Urinary bladder (tissue), 4 donors: ENCODE measurements around the gene PPP4C. TPM values are rescaled to one million over a fixed set of nuclear protein-coding genes. Genes with fewer than 3 reads are reported as not detected.

Experiments used
- DNase-seq: peaks from one replicate; pipeline ENCODE4 v3.0.0-alpha.2; 2015; ENCODE audit errors: extremely low spot score
- H3K27ac ChIP-seq: one replicate; pipeline ENCODE4 v1.5.1; 2013; ENCODE audit warnings: low read depth, mild to moderate bottlenecking, moderate library complexity
- H3K36me3 ChIP-seq: one replicate; pipeline ENCODE4 v1.6.1; 2013; ENCODE audit warnings: mild to moderate bottlenecking, moderate library complexity; ENCODE audit not compliant: insufficient read depth
- H3K4me1 ChIP-seq: one replicate; pipeline ENCODE4 v1.6.1; 2013; ENCODE audit warnings: mild to moderate bottlenecking, moderate library complexity; ENCODE audit not compliant: insufficient read depth
- H3K4me3 ChIP-seq: one replicate; pipeline ENCODE4 v1.5.1; 2013; ENCODE audit warnings: low read depth, low read length
- WGBS: extraction: QIAGEN DNeasy Blood & Tissue Kit; methylation state at CpG from one replicate; pipeline ENCODE4 v1.1.7; 2013; 5-methylcytosine and 5-hydroxymethylcytosine counted together
- polyA plus RNA-seq: library from polyadenylated mRNA; stranded (reverse); fragments of 200-250 nt; gene quantifications from one replicate; pipeline ENCODE4 v1.2.3, GENCODE V29; 2013
- total RNA-seq: library from RNA; depleted of rRNA; stranded (reverse); fragments of >200 nt; gene quantifications from one replicate; pipeline ENCODE4 v1.2.3, GENCODE V29; 2014
- donor health status: healthy with polysubstance abuse.
- donor health status: healthy.

Gene PPP4C
- total and polyA plus RNA-seq, 2 donors = 56.2 to 93.8 TPM

DNA sequence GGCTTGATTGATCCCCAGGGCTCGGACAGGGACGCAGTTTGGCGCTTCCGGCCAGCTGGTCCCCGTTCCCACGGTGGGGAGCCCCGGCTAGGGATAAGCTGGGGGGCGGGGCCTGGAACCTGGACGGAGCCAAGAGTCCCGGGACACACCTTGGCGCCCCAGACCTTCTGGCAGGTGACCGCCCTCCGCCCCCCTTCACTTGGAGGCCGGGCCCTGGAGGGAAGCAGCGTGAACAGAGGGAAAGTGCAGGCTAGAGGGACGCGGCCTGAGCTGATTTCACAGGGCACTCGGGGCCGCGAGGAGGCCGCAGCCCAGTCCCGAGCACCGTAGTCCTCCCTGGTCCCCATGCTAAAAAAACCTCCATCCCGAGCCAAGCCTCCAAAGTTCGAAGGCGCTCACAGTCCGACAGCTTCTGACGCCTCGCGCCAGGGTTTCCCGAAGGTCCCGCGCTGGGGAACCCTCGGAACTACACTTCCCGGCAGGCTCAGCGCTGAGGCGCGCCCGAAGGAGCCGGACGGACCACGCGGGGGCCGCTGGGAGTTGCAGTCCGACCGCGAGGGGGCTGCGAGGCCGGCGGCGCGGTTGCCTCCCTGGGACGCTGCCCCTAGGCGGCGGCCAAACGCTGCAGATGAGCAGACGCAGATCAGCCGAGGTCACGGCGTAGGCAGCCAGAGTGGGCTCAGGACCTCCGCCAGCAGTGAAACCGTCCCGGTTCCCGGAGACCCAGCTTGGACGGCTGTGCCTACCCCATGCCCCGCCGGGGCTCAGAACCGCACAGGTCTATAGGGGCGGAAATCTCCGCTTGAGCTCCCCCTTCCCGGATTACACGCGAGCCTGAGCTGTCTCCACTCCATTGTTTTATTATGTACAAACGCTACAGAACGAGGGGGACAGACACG lies 15.9 kb downstream of the PPP4C start, which contains the start of gene TBX6:
TBX6 (minus strand) TSS at position 451 of the 899 bp plus-strand sequence. CDS start 731 bp downstream, outside the sequence.
- Histone ChIP-seq H3K4me1 (no peaks in the 10 kb centered on the region), H3K27ac (peak within 1 kb of the TSS; percentile 77), H3K4me3 (peak within 1 kb of the TSS; percentile 34), H3K36me3 (no peaks in the 10 kb centered on the region)
- DNase-seq = peak; percentile 79
- under 1% methylated on average over 76 of the region's 76 CpGs for WGBS

DNA sequence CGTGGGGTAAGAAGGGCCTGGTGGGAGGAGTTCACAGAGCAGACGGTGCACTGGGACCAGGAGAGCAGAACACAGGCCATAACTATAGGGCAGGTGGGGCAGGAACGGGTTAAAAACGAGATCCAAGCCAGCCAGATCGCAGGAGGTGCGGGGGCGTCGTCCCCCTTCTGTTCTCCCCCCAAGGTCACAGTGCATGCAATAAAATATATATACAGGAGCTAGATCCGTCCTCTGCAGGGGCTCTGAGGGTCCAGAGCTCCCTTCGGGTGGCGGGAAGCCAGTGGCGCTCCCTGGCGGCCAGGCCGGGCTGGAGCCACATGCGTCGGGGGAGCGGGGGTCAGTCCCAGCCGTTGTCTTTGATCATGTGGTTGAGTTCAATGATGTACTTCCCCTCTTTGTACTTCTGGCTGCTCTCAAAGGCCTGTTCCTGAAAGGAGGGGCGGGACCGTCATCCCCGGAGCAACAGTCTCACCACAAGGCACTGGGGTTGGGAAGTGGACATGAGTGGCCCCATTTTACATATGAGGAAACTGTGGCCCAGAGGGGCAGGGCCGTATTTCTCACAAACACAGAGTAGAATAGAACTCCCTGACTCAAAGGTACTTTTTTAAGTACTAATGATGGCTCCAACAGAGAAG lies 16.7 kb downstream of the PPP4C start:
- Histone ChIP-seq H3K4me1 (no peaks in the 10 kb centered on the region), H3K27ac (peak overlapping the region; percentile 77), H3K36me3 (no peaks in the 10 kb centered on the region), H3K4me3 (peak overlapping the region; percentile 14)
- WGBS = 12% methylated on average over 22 of the region's 22 CpGs
- no peak for DNase-seq

DNA sequence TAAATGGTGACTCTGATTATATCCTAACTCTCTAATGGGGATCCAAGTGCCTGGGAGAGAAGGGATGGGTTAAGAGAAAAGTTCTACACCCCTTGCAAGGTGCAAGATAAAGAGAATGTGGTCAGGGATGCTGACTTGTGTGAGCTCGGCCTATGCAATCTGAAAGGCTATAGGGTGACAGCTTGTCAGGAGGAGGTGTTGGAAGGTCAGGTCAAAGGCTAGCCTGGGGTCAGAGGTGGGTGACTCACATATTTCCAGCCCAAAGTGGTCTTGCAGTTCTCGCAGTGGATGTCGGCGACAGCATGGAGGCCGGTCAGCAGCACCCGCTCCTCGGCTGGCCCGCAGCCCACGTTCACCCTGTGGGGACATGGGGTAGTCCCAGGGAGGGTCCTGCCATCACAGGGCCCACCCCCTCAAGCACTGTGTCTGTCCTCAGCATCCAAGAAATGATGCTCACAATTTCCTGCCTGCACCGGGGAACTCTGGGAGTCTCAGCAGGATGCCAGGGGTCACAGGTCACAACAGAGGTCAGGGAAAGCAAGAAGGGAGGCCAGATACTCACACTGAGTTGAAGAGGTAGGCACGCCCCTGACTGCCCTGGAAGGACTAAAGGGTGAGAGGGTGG lies 18.9 kb downstream of the PPP4C start:
- 78% methylated on average over 11 of the region's 11 CpGs for WGBS
- peak overlapping the region; percentile 98 for H3K4me3 ChIP-seq
- DNase-seq = no peak
- H3K27ac ChIP-seq = peak overlapping the region; percentile 98
- no peaks in the 10 kb centered on the region for H3K36me3 ChIP-seq
- no peaks in the 10 kb centered on the region for H3K4me1 ChIP-seq

DNA sequence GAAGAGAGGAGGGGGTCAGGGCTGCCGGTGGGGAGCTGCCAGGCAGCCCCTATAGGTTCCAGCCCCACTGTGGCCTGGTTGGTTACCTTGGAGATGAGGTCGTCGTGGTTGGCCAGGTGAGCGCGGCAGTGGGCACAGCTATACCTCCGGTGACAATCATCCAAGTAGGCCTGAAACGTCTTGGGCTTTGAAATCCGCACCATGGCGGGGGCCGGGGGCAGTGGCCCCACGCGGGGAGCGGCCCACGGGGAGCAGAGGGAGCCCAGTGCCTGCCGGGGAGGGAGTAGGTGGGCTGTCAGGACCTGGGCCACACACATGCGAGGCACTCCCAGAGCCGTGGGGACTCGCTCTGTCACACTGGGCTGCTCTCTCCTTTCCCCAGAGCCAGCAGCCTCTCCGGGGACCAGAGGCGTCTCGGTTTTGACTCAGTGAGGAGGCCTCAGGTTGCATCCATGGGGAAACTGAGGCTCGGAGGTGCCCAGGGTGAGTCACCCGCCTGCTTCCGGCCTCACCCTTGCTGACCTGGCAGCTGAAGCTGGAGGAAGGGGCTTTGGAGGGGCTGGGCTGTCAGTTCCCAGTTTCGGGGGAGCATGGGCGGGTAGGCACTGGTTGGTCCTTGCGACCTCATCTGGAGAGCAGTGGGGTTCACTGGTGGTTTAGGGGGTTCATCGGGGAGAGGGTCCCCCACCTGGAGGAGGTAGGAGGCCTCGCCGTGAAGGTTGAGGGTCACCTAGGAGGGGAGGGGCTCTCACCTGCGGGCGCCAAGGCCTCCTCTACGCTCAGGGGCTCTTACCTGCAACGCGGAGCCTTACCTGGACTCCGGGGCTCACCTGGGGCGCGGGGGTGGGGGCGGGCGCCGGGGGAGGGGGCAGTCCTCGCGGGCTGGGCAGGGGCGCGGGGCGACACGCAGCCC lies 19.6 kb downstream of the PPP4C start:
- H3K27ac ChIP-seq = peak overlapping the region; percentile 98
- WGBS = 16% methylated on average over 46 of the region's 47 CpGs
- no peaks in the 10 kb centered on the region for H3K36me3 ChIP-seq
- peak overlapping the region; percentile 98 for H3K4me3 ChIP-seq
- DNase-seq = no peak
- H3K4me1 ChIP-seq = no peaks in the 10 kb centered on the region

DNA sequence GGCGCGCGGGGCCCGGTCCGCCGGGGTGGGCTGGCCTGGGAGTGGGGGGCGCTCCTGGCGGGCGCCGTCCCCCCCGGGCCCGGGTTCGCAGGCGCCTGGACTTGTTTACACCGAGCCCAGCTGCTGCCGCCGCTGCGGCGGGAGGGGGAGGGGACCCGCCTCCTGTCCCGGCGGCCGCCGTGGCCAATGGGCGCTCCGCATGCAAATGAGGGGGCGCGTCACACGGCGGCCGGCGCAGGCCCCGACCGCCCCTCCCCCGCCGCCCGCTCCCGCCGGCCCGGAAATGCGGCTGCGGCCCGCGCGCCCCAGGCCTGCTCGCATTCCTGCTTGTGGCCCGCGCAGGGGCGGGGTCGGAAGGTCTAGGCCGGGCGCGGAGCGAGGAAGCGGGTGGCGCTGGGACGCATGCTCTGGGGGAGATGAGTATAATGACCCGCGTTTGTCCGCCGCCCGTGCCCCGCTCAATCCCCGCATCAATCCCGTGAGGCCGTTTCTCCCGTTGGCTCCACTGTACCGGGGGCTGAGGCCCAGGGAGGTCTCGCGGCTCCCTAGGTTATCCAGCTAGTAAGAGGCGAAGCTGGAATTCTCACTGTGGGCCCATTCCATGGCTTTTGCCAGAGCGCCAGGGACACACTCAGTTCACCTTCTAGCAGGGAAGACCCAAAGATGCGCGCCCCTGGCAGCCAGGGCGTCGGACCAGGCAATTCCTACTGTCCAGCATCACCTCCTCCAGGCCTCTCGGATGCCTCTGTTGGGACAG lies 20.5 kb downstream of the PPP4C start, which contains the start of gene YPEL3:
YPEL3 (minus strand) TSS at position 109 of the 757 bp plus-strand sequence. CDS start 731 bp downstream, outside the sequence.
- H3K4me3 ChIP-seq = peak within 1 kb of the TSS; percentile 98
- no peak for DNase-seq
- no peaks in the 10 kb centered on the region for H3K4me1 ChIP-seq
- 9% methylated on average over 77 of the region's 77 CpGs for WGBS
- no peaks in the 10 kb centered on the region for H3K36me3 ChIP-seq
- peak within 1 kb of the TSS; percentile 98 for H3K27ac ChIP-seq

DNA sequence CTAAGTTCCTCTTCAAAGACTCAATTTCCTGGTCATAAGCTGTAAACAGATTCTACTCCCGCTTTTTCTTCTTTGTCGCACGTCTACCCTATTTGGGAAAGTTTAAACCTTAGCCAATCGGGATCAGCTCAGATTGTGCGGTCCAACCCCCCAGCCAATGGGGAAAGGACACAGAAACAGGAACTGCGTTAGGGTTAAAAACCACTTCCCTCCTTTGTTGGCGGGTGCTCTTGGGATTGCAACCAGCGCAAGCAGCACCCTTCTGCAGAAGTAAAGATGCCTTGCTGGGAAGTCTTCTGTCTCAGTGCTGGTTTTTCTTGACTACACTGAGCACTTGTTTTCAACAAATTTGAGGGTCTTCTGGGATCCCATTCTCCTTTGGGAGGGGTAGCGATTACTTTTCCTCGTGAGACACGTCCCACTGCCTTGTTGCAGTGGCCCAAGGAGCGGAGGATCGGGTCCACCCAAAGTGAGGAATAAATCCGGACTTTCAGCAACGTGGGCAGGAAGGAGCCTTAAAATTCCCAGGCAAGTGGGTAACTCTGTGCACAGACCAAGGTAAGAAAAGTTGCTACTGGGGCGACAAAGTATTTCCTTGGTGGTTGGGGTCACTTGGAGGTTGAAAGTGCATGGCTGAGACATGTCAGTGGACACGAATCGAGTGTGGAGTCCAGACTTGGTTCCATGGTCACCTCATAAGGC lies 21.2 kb downstream of the PPP4C start:
- no peak overlapping the region for H3K4me3 ChIP-seq
- no peaks in the 10 kb centered on the region for H3K4me1 ChIP-seq
- peak overlapping the region; percentile 86 for H3K27ac ChIP-seq
- H3K36me3 ChIP-seq = no peaks in the 10 kb centered on the region
- WGBS = 97% methylated on average over 18 of the region's 18 CpGs
- DNase-seq = no peak

DNA sequence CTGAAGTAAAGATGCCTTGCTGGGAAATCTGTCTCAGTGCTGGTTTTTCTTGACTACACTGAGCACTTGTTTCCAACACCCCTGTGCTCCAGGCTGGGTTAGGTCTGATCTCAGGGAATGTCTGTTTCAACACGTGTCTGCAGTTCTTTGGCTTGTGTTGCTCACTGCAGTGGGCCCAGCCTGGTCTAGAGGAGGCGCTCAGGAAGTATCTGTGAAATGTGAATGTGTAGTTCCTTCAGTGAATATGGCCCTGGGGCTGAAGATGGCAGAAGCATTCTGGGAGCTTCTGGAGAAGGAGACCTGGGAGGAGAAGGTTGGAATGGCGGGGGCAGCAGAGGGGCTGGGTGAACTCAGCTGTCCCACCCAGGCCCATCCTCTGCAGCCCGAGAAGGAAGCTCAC lies 28.3 kb downstream of the PPP4C start:
- Histone ChIP-seq H3K36me3 (no peaks in the 10 kb centered on the region), H3K27ac (no peak overlapping the region), H3K4me1 (no peaks in the 10 kb centered on the region), H3K4me3 (no peak overlapping the region)
- whole genome bisulfite sequencing = 79% methylated on average over 4 of the region's 4 CpGs
- DNase-seq = no peak

DNA sequence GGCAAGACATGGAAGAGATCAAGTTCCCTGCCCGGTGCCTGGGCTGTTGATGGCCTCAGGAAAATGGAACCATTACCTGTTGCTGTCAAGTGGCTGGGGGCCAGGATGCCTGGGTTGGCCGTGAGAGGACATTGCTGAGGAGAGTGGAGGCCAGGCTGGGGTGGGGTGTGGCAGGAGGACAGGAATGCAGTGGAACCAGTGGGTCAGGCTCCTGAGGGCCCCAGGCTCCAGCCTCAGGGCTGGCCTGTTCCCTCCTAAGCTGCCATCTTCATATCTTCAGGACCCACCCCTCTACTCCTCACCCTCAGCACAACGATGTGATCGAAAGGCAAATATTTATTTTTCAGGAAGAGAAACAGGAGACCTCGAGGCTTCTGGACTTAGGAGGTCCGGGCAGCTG lies 28.7 kb downstream of the PPP4C start:
- 71% methylated on average over 6 of the region's 6 CpGs for WGBS
- Histone ChIP-seq H3K4me1 (no peaks in the 10 kb centered on the region), H3K4me3 (no peak overlapping the region), H3K27ac (no peak overlapping the region), H3K36me3 (no peaks in the 10 kb centered on the region)
- DNase-seq = no peak

DNA sequence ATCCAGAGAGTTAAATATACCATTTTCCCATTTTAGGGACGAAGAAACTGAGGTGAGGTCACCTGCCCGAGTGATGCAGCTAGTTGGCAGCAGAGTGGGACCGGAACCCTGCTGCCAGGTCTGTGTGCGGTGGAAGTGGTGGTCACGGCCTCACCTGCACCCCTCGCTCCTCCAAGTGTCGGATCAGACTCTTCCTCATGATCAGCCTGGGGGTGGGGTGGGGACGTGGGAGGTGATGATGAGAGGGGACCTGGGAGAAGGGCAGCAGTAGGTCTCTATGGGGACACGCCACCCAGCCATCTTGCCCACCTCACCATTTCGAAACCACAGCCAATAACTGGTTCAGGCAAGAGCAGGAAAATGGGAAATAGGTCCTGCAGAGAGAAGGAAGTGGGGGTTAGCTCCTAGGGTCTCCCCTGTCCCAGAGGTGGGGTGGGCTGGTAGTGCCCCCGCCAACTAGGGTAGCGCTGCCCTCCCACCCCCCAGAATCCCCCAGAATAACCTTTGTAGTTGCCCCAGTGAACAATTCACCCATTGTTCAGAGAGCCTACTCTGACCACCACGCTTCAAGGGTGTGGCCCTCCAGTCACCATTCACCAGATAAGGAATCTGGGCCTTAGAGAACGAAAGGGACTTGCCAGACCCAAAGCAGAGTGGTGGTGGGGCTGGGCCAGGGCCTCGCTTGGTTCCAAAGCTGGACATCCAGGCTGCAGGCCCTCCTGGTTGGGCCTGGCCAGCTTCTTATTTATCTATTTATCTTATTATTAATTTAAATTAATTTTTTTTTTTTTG lies 32.5 kb downstream of the PPP4C start:
- WGBS = 87% methylated on average over 15 of the region's 15 CpGs
- no peak for DNase-seq
- Histone ChIP-seq H3K4me1 (no peaks in the 10 kb centered on the region), H3K27ac (no peak overlapping the region), H3K36me3 (no peaks in the 10 kb centered on the region), H3K4me3 (no peak overlapping the region)

DNA sequence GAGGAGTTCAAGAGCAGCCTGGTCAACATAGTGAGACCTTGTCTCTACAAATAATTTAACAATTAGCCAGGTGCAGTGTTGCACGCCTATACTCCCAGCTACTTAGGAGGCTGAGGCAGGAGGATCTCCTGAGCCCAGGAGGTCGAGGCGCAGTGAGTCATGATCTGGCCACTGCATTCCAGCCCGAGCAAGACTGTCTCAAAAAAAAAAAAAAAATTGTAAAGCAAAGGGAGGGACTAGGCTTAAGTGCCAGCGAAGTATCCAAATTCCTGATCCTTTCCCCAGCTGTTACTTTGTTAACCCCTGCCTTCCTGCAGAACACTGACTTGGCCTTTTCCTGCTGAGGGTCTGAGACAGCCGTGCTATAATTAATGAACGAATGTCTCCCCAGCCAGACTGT lies 34.9 kb downstream of the PPP4C start:
- no peak overlapping the region for H3K27ac ChIP-seq
- no peak overlapping the region for H3K4me3 ChIP-seq
- H3K4me1 ChIP-seq = no peaks in the 10 kb centered on the region
- H3K36me3 ChIP-seq = no peaks in the 10 kb centered on the region
- no peak for DNase-seq
- WGBS = 56% methylated on average over 7 of the region's 7 CpGs

DNA sequence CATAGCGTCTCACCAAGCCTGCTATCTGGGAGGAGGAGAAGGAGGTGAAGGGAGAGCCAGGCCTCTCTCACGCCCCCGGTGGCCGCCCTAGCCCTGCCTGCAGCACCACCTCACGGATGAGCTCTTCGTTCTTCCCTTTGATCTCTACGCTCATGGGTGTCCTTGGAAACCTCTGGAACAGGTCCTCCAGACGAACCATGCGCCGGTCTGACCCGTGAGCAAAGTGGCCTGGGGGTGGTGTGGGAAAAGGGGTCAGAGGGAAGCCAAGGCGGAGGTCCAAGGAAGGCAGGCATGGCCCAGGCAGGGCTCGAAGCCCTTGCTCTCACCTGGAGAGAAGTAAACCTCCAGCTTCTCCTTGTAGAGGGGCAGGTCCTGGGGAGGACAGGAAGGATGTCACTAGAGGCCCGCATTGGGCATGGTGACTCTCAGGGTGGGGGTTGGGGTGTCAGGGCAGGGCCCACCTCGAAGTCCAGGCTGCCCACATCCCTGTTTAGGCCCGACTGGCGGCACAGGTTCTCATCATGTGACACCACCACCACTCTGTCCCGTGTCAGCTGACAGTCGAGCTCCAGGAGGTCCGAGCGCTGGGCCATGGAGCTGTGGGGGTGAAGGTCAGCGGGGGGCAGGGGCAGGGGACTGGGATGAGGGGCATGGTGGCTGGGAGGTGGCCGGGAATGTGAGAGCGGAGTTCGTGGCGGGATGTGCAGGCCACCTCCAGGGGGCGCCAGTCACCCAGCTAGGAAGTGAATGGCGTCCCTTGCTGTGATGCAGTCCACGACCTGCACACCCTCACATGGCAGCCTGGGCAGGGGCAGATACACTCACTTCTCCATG lies 36.6 kb downstream of the PPP4C start:
- DNase-seq = no peak
- Histone ChIP-seq H3K36me3 (peaks cover 1% of the 10 kb centered on the region), H3K27ac (no peak overlapping the region), H3K4me3 (no peak overlapping the region), H3K4me1 (no peaks in the 10 kb centered on the region)
- WGBS = 81% methylated on average over 29 of the region's 29 CpGs
